DOHH2 (cell line): ENCODE measurements around the gene GCLM.

Experiments used
- CTCF ChIP-seq: fragments of 200-600 bp; sonication (generic); IDR thresholded peaks from one replicate; pipeline ENCODE4 v1.5.1; 2014; ENCODE audit warnings: antibody characterized with exemption, mild to moderate bottlenecking, low read depth, low read length; ENCODE audit not compliant: poor library complexity, severe bottlenecking
- EZH2phosphoT487 ChIP-seq: fragments of 200-600 bp; sonication (generic); IDR thresholded peaks from 2 replicates; pipeline ENCODE4 v1.6.1; 2017; ENCODE audit warnings: borderline replicate concordance, mild to moderate bottlenecking, antibody characterized with exemption, low read length, moderate library complexity, mixed read lengths

- TF ChIP-seq CTCF (no peak), EZH2phosphoT487 (no peak)
These were observed 39.6 kb downstream of the GCLM start for GRCh38 chr1:93869653-93870052.
